ENCODE measurements around the gene PARS2. TPM values are rescaled to one million over a fixed set of nuclear protein-coding genes. Genes with fewer than 3 reads are reported as not detected.

PARS2 gene
- total RNA-seq, 4 donors from 2014 or later, result 3.3 to 11.4 (median 5.4) TPM

- no peaks in the 10 kb centered on the region for H3K36me3 ChIP-seq
- H3K4me1 ChIP-seq, result no peaks in the 10 kb centered on the region
- no peak for DNase-seq (ENCODE audit: low spot score in 2 of 2)
- TF ChIP-seq EP300 (IDR thresholded peaks at IDR 0.05) (no peak), POLR2A (IDR thresholded peaks at IDR 0.05) (no peak), CTCF (IDR thresholded peaks at IDR 0.05) (no peak)
- H3K4me3 ChIP-seq, result no peak overlapping the region
- peaks cover 0 to 42% of the 10 kb centered on the region in 2 donors for H3K27me3 ChIP-seq
- H3K9me3 ChIP-seq, result peaks cover 0 to 17% (median 2%) of the 10 kb centered on the region in 4 donors
- H3K27ac ChIP-seq, result no peak overlapping the region
- 66 to 79% methylated on average over 7 to 11 of the region's 11 CpGs for WGBS, 2 donors
These were observed 23.3 kb upstream of the PARS2 start for GRCh38 chr1:54787604-54788003.

- H3K4me1 ChIP-seq, result no peaks in the 10 kb centered on the region
- TF ChIP-seq EP300 (IDR thresholded peaks at IDR 0.05), result no peak
- no peak for TF ChIP-seq CTCF (IDR thresholded peaks at IDR 0.05)
- no peak for TF ChIP-seq POLR2A (IDR thresholded peaks at IDR 0.05)
- peaks cover 0 to 9% (median 0%) of the 10 kb centered on the region in 4 donors for H3K9me3 ChIP-seq
- 86 to 89% methylated on average over 8 of the region's 8 CpGs for WGBS, 2 donors
- DNase-seq (ENCODE audit: low spot score in 2 of 2), result no peak
- no peak overlapping the region for H3K27ac ChIP-seq
- H3K4me3 ChIP-seq, result no peak overlapping the region
- H3K27me3 ChIP-seq, result peaks cover 0 to 45% of the 10 kb centered on the region in 2 donors
- H3K36me3 ChIP-seq, result no peaks in the 10 kb centered on the region
These were observed 22.5 kb upstream of the PARS2 start for GRCh38 chr1:54786778-54787177.

- no peak for DNase-seq (ENCODE audit: low spot score in 2 of 2)
- Histone ChIP-seq H3K4me1 (peaks cover 0 to 9% (median 0%) of the 10 kb centered on the region in 4 donors), H3K9me3 (no peaks in the 10 kb centered on the region), H3K4me3 (no peak overlapping the region), H3K36me3 (no peaks in the 10 kb centered on the region), H3K27ac (no peak overlapping the region), H3K27me3 (peaks cover 0 to 56% of the 10 kb centered on the region in 2 donors)
- no peak for TF ChIP-seq EP300 (IDR thresholded peaks at IDR 0.05)
- TF ChIP-seq CTCF (IDR thresholded peaks at IDR 0.05), result no peak
- TF ChIP-seq POLR2A (IDR thresholded peaks at IDR 0.05), result no peak
- 63% methylated on average over 2 of the region's 2 CpGs for WGBS, 2 donors
These were observed 19.7 kb upstream of the PARS2 start for GRCh38 chr1:54784066-54784465.

- 75 to 81% methylated on average over 2 of the region's 2 CpGs for WGBS, 2 donors
- Histone ChIP-seq H3K4me1 (peaks cover 0 to 9% (median 0%) of the 10 kb centered on the region in 4 donors), H3K27me3 (peaks cover 0 to 54% of the 10 kb centered on the region in 2 donors), H3K9me3 (no peaks in the 10 kb centered on the region), H3K4me3 (no peak overlapping the region), H3K27ac (no peak overlapping the region), H3K36me3 (no peaks in the 10 kb centered on the region)
- TF ChIP-seq CTCF (IDR thresholded peaks at IDR 0.05), result no peak
- TF ChIP-seq POLR2A (IDR thresholded peaks at IDR 0.05), result no peak
- TF ChIP-seq EP300 (IDR thresholded peaks at IDR 0.05), result no peak
- DNase-seq (ENCODE audit: low spot score in 2 of 2), result no peak
These were observed 18.3 kb upstream of the PARS2 start for GRCh38 chr1:54782588-54782987.

GRCh38 chr1:54782156-54782555 lies 17.8 kb upstream of the PARS2 start:
- H3K9me3 ChIP-seq, result no peaks in the 10 kb centered on the region
- no peak for DNase-seq (ENCODE audit: low spot score in 2 of 2)
- no peak overlapping the region for H3K4me3 ChIP-seq
- H3K4me1 ChIP-seq, result peaks cover 0 to 9% (median 0%) of the 10 kb centered on the region in 4 donors
- H3K27me3 ChIP-seq, result peaks cover 0 to 50% of the 10 kb centered on the region in 2 donors
- H3K36me3 ChIP-seq, result no peaks in the 10 kb centered on the region
- TF ChIP-seq CTCF (IDR thresholded peaks at IDR 0.05) (no peak), EP300 (IDR thresholded peaks at IDR 0.05) (no peak), POLR2A (IDR thresholded peaks at IDR 0.05) (no peak)
- WGBS, 2 donors, result 75 to 90% methylated on average over 2 to 6 of the region's 6 CpGs
- no peak overlapping the region for H3K27ac ChIP-seq

Measured in tibial nerve (tissue), 4 donors.